ENCODE measurements around the gene PRKD1.

Gene PRKD1

DNA sequence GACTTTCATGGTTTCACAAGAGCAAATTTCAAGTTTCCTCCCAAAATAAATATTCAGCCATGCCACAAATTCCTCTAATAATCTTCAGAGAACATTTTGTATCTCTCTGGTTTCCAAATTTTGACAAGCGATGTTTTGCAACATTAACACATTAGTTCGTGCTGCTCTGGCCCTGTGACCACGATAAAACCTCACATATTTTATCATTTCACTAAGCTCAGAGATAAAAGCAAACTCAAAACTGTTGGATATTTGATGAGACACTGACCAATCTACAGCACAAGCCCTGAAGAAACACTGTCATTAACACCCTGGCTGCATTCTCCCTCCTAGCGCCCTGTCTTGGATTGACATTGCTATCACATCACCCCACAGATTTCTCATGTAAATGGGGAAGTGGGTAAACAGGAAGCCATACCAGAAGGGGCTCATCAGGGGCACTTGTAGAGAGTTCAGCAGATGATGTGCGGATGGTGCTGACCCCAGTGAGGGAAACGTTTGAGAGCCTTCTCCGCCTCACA, 264.3 kb downstream of the PRKD1 start:
- Histone ChIP-seq H3K79me2 (ENCODE audit: control insufficient read depth, low read length) (no peaks in the 10 kb centered on the region), H3K9me2 (replicated peaks; ENCODE audit: control insufficient read depth, low read length) (no peaks in the 10 kb centered on the region), H3K4me3 (ENCODE audit: low read length) (no peak overlapping the region), H4K20me1 (ENCODE audit: control insufficient read depth, insufficient read depth, low read depth, low read length) (no peaks in the 10 kb centered on the region), H3K36me3 (ENCODE audit: control insufficient read depth, low read length) (no peaks in the 10 kb centered on the region), H3K27me3 (ENCODE audit: control insufficient read depth, low read length) (no peaks in the 10 kb centered on the region), H3K4me1 (ENCODE audit: control insufficient read depth, low read length) (no peaks in the 10 kb centered on the region), H3K27ac (ENCODE audit: low read depth, low read length) (no peak overlapping the region), H3K9me3 (ENCODE audit: control insufficient read depth, insufficient read depth, low read length) (peaks cover 2% of the 10 kb centered on the region; the same call in 1 of the 2 replicates), H3F3A (ENCODE audit: control insufficient read depth, insufficient read depth) (no peaks in the 10 kb centered on the region), H3K4me2 (ENCODE audit: low read length) (no peak overlapping the region)
- TF ChIP-seq EZH2phosphoT487 (IDR thresholded peaks at IDR 0.05; ENCODE audit: borderline replicate concordance, low read length) (no peak), CTCF (IDR thresholded peaks at IDR 0.05; ENCODE audit: low read depth, low read length, poor library complexity, severe bottlenecking) (no peak)

- H3K36me3 ChIP-seq (ENCODE audit: control insufficient read depth, low read length): no peaks in the 10 kb centered on the region
These were observed 272.6 kb downstream of the PRKD1 start for GRCh38 chr14:29654901-29655550.

GRCh38 chr14:29653303-29653702, 274.3 kb downstream of the PRKD1 start:
- H3K27me3 ChIP-seq (ENCODE audit: control insufficient read depth, low read length): no peaks in the 10 kb centered on the region
- no peaks in the 10 kb centered on the region for H3F3A ChIP-seq (ENCODE audit: control insufficient read depth, insufficient read depth)
- peaks cover 11% of the 10 kb centered on the region; the same call in 1 of the 2 replicates for H3K9me3 ChIP-seq (ENCODE audit: control insufficient read depth, insufficient read depth, low read length)
- no peaks in the 10 kb centered on the region for H3K79me2 ChIP-seq (ENCODE audit: control insufficient read depth, low read length)
- TF ChIP-seq CTCF (IDR thresholded peaks at IDR 0.05; ENCODE audit: low read depth, low read length, poor library complexity, severe bottlenecking) (no peak), EZH2phosphoT487 (IDR thresholded peaks at IDR 0.05; ENCODE audit: borderline replicate concordance, low read length) (no peak)
- no peak overlapping the region for H3K4me3 ChIP-seq (ENCODE audit: low read length)
- H3K4me1 ChIP-seq (ENCODE audit: control insufficient read depth, low read length): no peaks in the 10 kb centered on the region
- H4K20me1 ChIP-seq (ENCODE audit: control insufficient read depth, insufficient read depth, low read depth, low read length): no peaks in the 10 kb centered on the region
- H3K36me3 ChIP-seq (ENCODE audit: control insufficient read depth, low read length): no peaks in the 10 kb centered on the region
- H3K9me2 ChIP-seq (replicated peaks; ENCODE audit: control insufficient read depth, low read length): no peaks in the 10 kb centered on the region
- H3K4me2 ChIP-seq (ENCODE audit: low read length): no peak overlapping the region
- H3K27ac ChIP-seq (ENCODE audit: low read depth, low read length): no peak overlapping the region

More at GRCh38 chr14:29654901-29655550, 272.6 kb downstream of the PRKD1 start:
- H3K9me3 ChIP-seq (ENCODE audit: control insufficient read depth, insufficient read depth, low read length): peaks cover 4% of the 10 kb centered on the region; the same call in 1 of the 2 replicates
- no peak overlapping the region for H3K27ac ChIP-seq (ENCODE audit: low read depth, low read length)
- no peak for TF ChIP-seq EZH2phosphoT487 (IDR thresholded peaks at IDR 0.05; ENCODE audit: borderline replicate concordance, low read length)
- TF ChIP-seq CTCF (IDR thresholded peaks at IDR 0.05; ENCODE audit: low read depth, low read length, poor library complexity, severe bottlenecking): no peak
- H3K27me3 ChIP-seq (ENCODE audit: control insufficient read depth, low read length): no peaks in the 10 kb centered on the region
- no peak overlapping the region for H3K4me3 ChIP-seq (ENCODE audit: low read length)
- H3K4me1 ChIP-seq (ENCODE audit: control insufficient read depth, low read length): no peaks in the 10 kb centered on the region
- no peak overlapping the region for H3K4me2 ChIP-seq (ENCODE audit: low read length)
- no peaks in the 10 kb centered on the region for H4K20me1 ChIP-seq (ENCODE audit: control insufficient read depth, insufficient read depth, low read depth, low read length)
- no peaks in the 10 kb centered on the region for H3K79me2 ChIP-seq (ENCODE audit: control insufficient read depth, low read length)
- H3K9me2 ChIP-seq (replicated peaks; ENCODE audit: control insufficient read depth, low read length): no peaks in the 10 kb centered on the region
- no peaks in the 10 kb centered on the region for H3F3A ChIP-seq (ENCODE audit: control insufficient read depth, insufficient read depth)
